H9 (cell line): ENCODE measurements around the gene PRPSAP2. TPM values are rescaled to one million over a fixed set of nuclear protein-coding genes. Genes with fewer than 3 reads are reported as not detected.

Experiments
- DNase-seq: peaks from one replicate; pipeline ENCODE4 v3.0.0-alpha.2; 2017
- H2AFZ ChIP-seq: one replicate; pipeline ENCODE4 v1.6.1; 2013; ENCODE audit warnings: mild to moderate bottlenecking, low read length, control low read depth, moderate library complexity
- H2AK5ac ChIP-seq: 2 replicates; pipeline ENCODE4 v1.6.1; 2013; ENCODE audit warnings: low read length, control low read depth, mixed read lengths; ENCODE audit not compliant: insufficient read length
- H2BK120ac ChIP-seq: one replicate; pipeline ENCODE4 v1.6.1; 2013; ENCODE audit warnings: low read depth, mild to moderate bottlenecking, low read length, control low read depth, inconsistent platforms; ENCODE audit not compliant: poor library complexity, severe bottlenecking
- H2BK12ac ChIP-seq: 2 replicates; pipeline ENCODE4 v1.6.1; 2013; ENCODE audit warnings: low read length, control low read depth, mixed read lengths, low read depth; ENCODE audit not compliant: insufficient read length
- H2BK15ac ChIP-seq: 2 replicates; pipeline ENCODE4 v1.6.1; 2013; ENCODE audit warnings: low read depth, low read length, control low read depth
- H2BK20ac ChIP-seq: one replicate; pipeline ENCODE4 v1.6.1; 2013; ENCODE audit warnings: low read depth, mild to moderate bottlenecking, low read length, control low read depth, inconsistent platforms; ENCODE audit not compliant: poor library complexity, severe bottlenecking
- H2BK5ac ChIP-seq: 2 replicates; pipeline ENCODE4 v1.6.1; 2013; ENCODE audit warnings: low read length, control low read depth, mixed read lengths; ENCODE audit not compliant: insufficient read length
- H3K14ac ChIP-seq: 2 replicates; pipeline ENCODE4 v1.6.1; 2013; ENCODE audit warnings: low read length, control low read depth; ENCODE audit not compliant: insufficient read depth
- H3K18ac ChIP-seq: 2 replicates; pipeline ENCODE4 v1.6.1; 2013; ENCODE audit warnings: low read depth, mild to moderate bottlenecking, mixed read lengths, low read length, control low read depth; ENCODE audit not compliant: insufficient read length
- H3K23ac ChIP-seq: 2 replicates; pipeline ENCODE4 v1.6.1; 2013; ENCODE audit warnings: low read length, control low read depth, mixed read lengths, low read depth; ENCODE audit not compliant: insufficient read length
- H3K23me2 ChIP-seq: 2 replicates; pipeline ENCODE4 v1.6.1; 2013; ENCODE audit warnings: low read depth, mild to moderate bottlenecking, mixed read lengths, low read length, control low read depth; ENCODE audit not compliant: insufficient read length, poor library complexity, severe bottlenecking
- H3K27ac ChIP-seq: 2 replicates; pipeline ENCODE4 v1.5.1; 2013; ENCODE audit warnings: low read length, control low read depth, mixed read lengths, low read depth; ENCODE audit not compliant: insufficient read length
- H3K27me3 ChIP-seq: 2 replicates; pipeline ENCODE4 v1.6.1; 2013; ENCODE audit warnings: low read length, control low read depth, inconsistent platforms; ENCODE audit not compliant: insufficient read depth
- H3K4ac ChIP-seq: 2 replicates; pipeline ENCODE4 v1.6.1; 2013; ENCODE audit warnings: low read depth, mild to moderate bottlenecking, control low read depth, inconsistent platforms, low read length, moderate library complexity
- H3K4me1 ChIP-seq: 2 replicates; pipeline ENCODE4 v1.6.1; 2013; ENCODE audit warnings: low read length, control low read depth, inconsistent platforms; ENCODE audit not compliant: insufficient read depth
- H3K4me2 ChIP-seq: 2 replicates; pipeline ENCODE4 v1.6.1; 2013; ENCODE audit warnings: low read length, control low read depth, mixed read lengths; ENCODE audit not compliant: insufficient read length, insufficient read depth
- H3K56ac ChIP-seq: 2 replicates; pipeline ENCODE4 v1.6.1; 2013; ENCODE audit warnings: low read depth, mild to moderate bottlenecking, mixed read lengths, low read length, control low read depth; ENCODE audit not compliant: insufficient read length
- H3K79me1 ChIP-seq: 2 replicates; pipeline ENCODE4 v1.6.1; 2013; ENCODE audit warnings: low read depth, mild to moderate bottlenecking, moderate library complexity, low read length, control low read depth, inconsistent platforms; ENCODE audit not compliant: insufficient read depth, poor library complexity, severe bottlenecking
- H3K79me2 ChIP-seq: 2 replicates; pipeline ENCODE4 v1.6.1; 2013; ENCODE audit warnings: low read length, control low read depth, inconsistent platforms; ENCODE audit not compliant: insufficient read depth
- H3K9ac ChIP-seq: 2 replicates; pipeline ENCODE4 v1.6.1; 2013; ENCODE audit warnings: low read length, control low read depth, mixed read lengths; ENCODE audit not compliant: insufficient read length; ENCODE audit errors: extremely low read depth
- H3K9me3 ChIP-seq: one replicate; pipeline ENCODE4 v1.6.1; 2013; ENCODE audit warnings: low read depth, low read length, inconsistent platforms; ENCODE audit not compliant: control insufficient read depth
- H3T11ph ChIP-seq: one replicate; pipeline ENCODE4 v1.6.1; 2013; ENCODE audit warnings: mild to moderate bottlenecking, low read length, control low read depth, inconsistent platforms
- H4K20me1 ChIP-seq: one replicate; pipeline ENCODE4 v1.6.1; 2013; ENCODE audit not compliant: control insufficient read depth, insufficient read length, insufficient read depth
- H4K5ac ChIP-seq: 2 replicates; pipeline ENCODE4 v1.6.1; 2013; ENCODE audit warnings: low read depth, mild to moderate bottlenecking, mixed read lengths, low read length, control low read depth; ENCODE audit not compliant: insufficient read length
- H4K8ac ChIP-seq: replicated peaks from 2 replicates; pipeline ENCODE4 v1.6.1; 2013; ENCODE audit warnings: low read length, control low read depth, mixed read lengths, low read depth; ENCODE audit not compliant: insufficient read length
- H4K91ac ChIP-seq: 2 replicates; pipeline ENCODE4 v1.6.1; 2013; ENCODE audit warnings: low read depth, mild to moderate bottlenecking, moderate library complexity, mixed read lengths, low read length, control low read depth; ENCODE audit not compliant: insufficient read length
- H3K27ac Mint-ChIP-seq, 3 experiments: 2 replicates in 2 of 3; 3 replicates in 1 of 3; pipeline ENCODE4 v1.8.0; 2020 to 2021; ENCODE audit warnings: mixed read lengths in 3 of 3, mild to moderate bottlenecking in 1 of 3, moderate library complexity in 1 of 3
- H3K27me3 Mint-ChIP-seq: 2 replicates; pipeline ENCODE4 v1.8.0; 2021; ENCODE audit warnings: low read depth, mild to moderate bottlenecking, moderate library complexity, mixed read lengths
- H3K36me3 Mint-ChIP-seq, 3 experiments: 2 replicates in 2 of 3; 3 replicates in 1 of 3; pipeline ENCODE4 v1.8.0; 2020 to 2021; ENCODE audit warnings: low read depth in 3 of 3, mixed read lengths in 3 of 3; ENCODE audit not compliant: insufficient read depth in 1 of 3
- H3K4me1 Mint-ChIP-seq, 2 experiments: 2 replicates each; pipeline ENCODE4 v1.8.0; 2020; ENCODE audit warnings: mixed read lengths in 2 of 2
- H3K4me3 Mint-ChIP-seq, 2 experiments: 2 replicates in 1 of 2; 3 replicates in 1 of 2; pipeline ENCODE4 v1.8.0; 2020 to 2021; ENCODE audit warnings: mild to moderate bottlenecking in 2 of 2, mixed read lengths in 2 of 2, moderate library complexity in 1 of 2
- H3K9me3 Mint-ChIP-seq, 2 experiments: 2 replicates in 1 of 2; 3 replicates in 1 of 2; pipeline ENCODE4 v1.8.0; 2020; ENCODE audit warnings: mild to moderate bottlenecking in 2 of 2, mixed read lengths in 2 of 2, moderate library complexity in 1 of 2
- CTCF ChIP-seq: fragments of 200-600 bp; sonication (generic); conservative IDR thresholded peaks from 3 replicates; pipeline ENCODE4 v1.8.0; 2021; ENCODE audit warnings: antibody characterized with exemption, mild to moderate bottlenecking
- WGBS: extraction: QIAGEN DNeasy Blood & Tissue Kit; methylation state at CpG from one replicate; pipeline ENCODE4 v1.1.7; 2013; ENCODE audit warnings: missing lambda C conversion rate, low lambda C conversion rate, mixed read lengths; ENCODE audit not compliant: insufficient read length; ENCODE audit errors: extremely low coverage; 5-methylcytosine and 5-hydroxymethylcytosine counted together
- total RNA-seq: library from RNA; stranded (reverse); gene quantifications from 2 replicates; pipeline ENCODE4 v1.2.1, GENCODE V29; 2021

Gene PRPSAP2
- total RNA-seq, 1 experiment from 2014 or later = 58.0 TPM

GRCh38 chr17:18961634-18962493, 103.9 kb downstream of the PRPSAP2 start:
- H3K27me3 ChIP-seq = no peaks in the 10 kb centered on the region
- H2BK120ac ChIP-seq = no peak overlapping the region
- no peak overlapping the region; a peak in 1 of 7 replicates for H3K27ac Mint-ChIP-seq
- no peaks in the 10 kb centered on the region for H3K9me3 Mint-ChIP-seq
- H3T11ph ChIP-seq = no peak overlapping the region
- no peak for TF ChIP-seq CTCF
- peak overlapping the region; percentile 28 for H3K14ac ChIP-seq
- H3K79me2 ChIP-seq = no peaks in the 10 kb centered on the region
- no peak overlapping the region for H2BK15ac ChIP-seq
- H3K27ac ChIP-seq = no peak overlapping the region
- H2AK5ac ChIP-seq = no peak overlapping the region
- no peak overlapping the region for H2BK12ac ChIP-seq
- no CpG with 5 or more reads among the region's 16 CpGs for WGBS
- H3K36me3 Mint-ChIP-seq = peaks cover 0 to 2% (median 0%) of the 10 kb centered on the region in 3 experiments; a peak in 1 of 7 replicates
- H3K56ac ChIP-seq = no peak overlapping the region
- no peak for DNase-seq
- no peak overlapping the region for H3K4me2 ChIP-seq
- no peaks in the 10 kb centered on the region for H3K27me3 Mint-ChIP-seq
- no peak overlapping the region; a peak in 1 of 5 replicates for H3K4me3 Mint-ChIP-seq
- H2BK5ac ChIP-seq = no peak overlapping the region
- H3K23ac ChIP-seq = no peak overlapping the region
- H3K23me2 ChIP-seq = no peaks in the 10 kb centered on the region
- no peak overlapping the region for H4K8ac ChIP-seq
- no peak overlapping the region for H2AFZ ChIP-seq
- no peak overlapping the region for H3K18ac ChIP-seq
- no peak overlapping the region for H2BK20ac ChIP-seq
- H4K91ac ChIP-seq = no peak overlapping the region
- no peaks in the 10 kb centered on the region for H3K9me3 ChIP-seq
- H3K79me1 ChIP-seq = no peaks in the 10 kb centered on the region
- H3K9ac ChIP-seq = no peak overlapping the region
- H4K5ac ChIP-seq = no peak overlapping the region
- H3K4me1 ChIP-seq = no peaks in the 10 kb centered on the region
- no peak overlapping the region for H3K4ac ChIP-seq
- H3K4me1 Mint-ChIP-seq = peaks cover 9 to 13% of the 10 kb centered on the region in 2 experiments
- H4K20me1 ChIP-seq = no peaks in the 10 kb centered on the region
